ENCODE measurements around the gene GDF15. TPM values are rescaled to one million over a fixed set of nuclear protein-coding genes. Genes with fewer than 3 reads are reported as not detected.
"Not testable (repeated sequence)": the region's sequence is repeated elsewhere in the genome, so short reads cannot be mapped to it uniquely, and the experiment has no call there.

GDF15 gene
- total RNA-seq, 4 donors from 2014 or later: 0.57 to 0.89 (median 0.86) TPM; not detected in 1

GRCh38 chr19:18353378-18354005 lies 32.5 kb upstream of the GDF15 start:
- Histone ChIP-seq H3K4me1 (no peaks in the 10 kb centered on the region), H3K27me3 (no peaks in the 10 kb centered on the region), H3K9me3 (no peaks in the 10 kb centered on the region), H3K4me3 (no peak overlapping the region), H3K36me3 (peaks cover 22% of the 10 kb centered on the region), H3K27ac (no peak overlapping the region)
- no peak for DNase-seq (ENCODE audit: low spot score in 2 of 2)
- TF ChIP-seq POLR2AphosphoS5 (IDR thresholded peaks at IDR 0.05): no peak
- no peak for TF ChIP-seq POLR2A (IDR thresholded peaks at IDR 0.05)
- no peak for TF ChIP-seq EP300 (IDR thresholded peaks at IDR 0.05)
- TF ChIP-seq, protein P1, sequence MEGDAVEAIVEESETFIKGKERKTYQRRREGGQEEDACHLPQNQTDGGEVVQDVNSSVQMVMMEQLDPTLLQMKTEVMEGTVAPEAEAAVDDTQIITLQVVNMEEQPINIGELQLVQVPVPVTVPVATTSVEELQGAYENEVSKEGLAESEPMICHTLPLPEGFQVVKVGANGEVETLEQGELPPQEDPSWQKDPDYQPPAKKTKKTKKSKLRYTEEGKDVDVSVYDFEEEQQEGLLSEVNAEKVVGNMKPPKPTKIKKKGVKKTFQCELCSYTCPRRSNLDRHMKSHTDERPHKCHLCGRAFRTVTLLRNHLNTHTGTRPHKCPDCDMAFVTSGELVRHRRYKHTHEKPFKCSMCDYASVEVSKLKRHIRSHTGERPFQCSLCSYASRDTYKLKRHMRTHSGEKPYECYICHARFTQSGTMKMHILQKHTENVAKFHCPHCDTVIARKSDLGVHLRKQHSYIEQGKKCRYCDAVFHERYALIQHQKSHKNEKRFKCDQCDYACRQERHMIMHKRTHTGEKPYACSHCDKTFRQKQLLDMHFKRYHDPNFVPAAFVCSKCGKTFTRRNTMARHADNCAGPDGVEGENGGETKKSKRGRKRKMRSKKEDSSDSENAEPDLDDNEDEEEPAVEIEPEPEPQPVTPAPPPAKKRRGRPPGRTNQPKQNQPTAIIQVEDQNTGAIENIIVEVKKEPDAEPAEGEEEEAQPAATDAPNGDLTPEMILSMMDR (IDR thresholded peaks at IDR 0.05): no peak
- 93% methylated on average over 8 of the region's 8 CpGs for WGBS

DNA sequence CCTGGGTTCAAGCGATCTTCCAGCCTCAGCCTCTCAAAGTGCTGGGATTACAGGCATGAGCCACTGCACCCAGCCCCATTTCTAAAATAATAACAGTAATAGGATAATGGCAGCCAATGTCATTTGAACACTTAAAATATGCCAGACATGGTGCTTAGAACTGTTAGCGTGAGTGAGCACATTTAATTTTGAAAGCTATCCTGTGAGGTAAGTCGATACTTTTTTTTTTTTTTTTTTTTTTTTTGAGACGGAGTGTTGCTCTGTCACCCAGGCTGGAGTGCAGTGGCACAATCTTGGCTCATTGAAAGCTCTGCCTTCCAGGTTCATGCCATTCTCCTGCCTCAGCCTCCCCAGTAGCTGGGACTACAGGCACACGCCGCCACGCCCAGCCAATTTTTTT lies 31.2 kb upstream of the GDF15 start:
- peaks cover 30% of the 10 kb centered on the region for H3K36me3 ChIP-seq
- WGBS: 93% methylated on average over 7 of the region's 7 CpGs
- not testable (repeated sequence) for H3K27ac ChIP-seq; H3K4me3 ChIP-seq; H3K9me3 ChIP-seq; H3K27me3 ChIP-seq; DNase-seq (ENCODE audit: low spot score in 2 of 2); H3K4me1 ChIP-seq

- WGBS: 95% methylated on average over 3 of the region's 3 CpGs
- Histone ChIP-seq H3K4me3 (no peak overlapping the region), H3K27ac (no peak overlapping the region), H3K27me3 (no peaks in the 10 kb centered on the region), H3K9me3 (no peaks in the 10 kb centered on the region), H3K4me1 (no peaks in the 10 kb centered on the region), H3K36me3 (peaks cover 33% of the 10 kb centered on the region)
- TF ChIP-seq POLR2AphosphoS5 (IDR thresholded peaks at IDR 0.05) (no peak), EP300 (IDR thresholded peaks at IDR 0.05) (no peak), POLR2A (IDR thresholded peaks at IDR 0.05) (no peak)
- TF ChIP-seq, protein P1 (IDR thresholded peaks at IDR 0.05): no peak
- DNase-seq (ENCODE audit: low spot score in 2 of 2): no peak
These were observed 28.9 kb upstream of the GDF15 start for GRCh38 chr19:18357041-18357440.

- WGBS: 96% methylated on average over 8 of the region's 8 CpGs
- Histone ChIP-seq H3K9me3 (no peaks in the 10 kb centered on the region), H3K27ac (no peak overlapping the region), H3K4me3 (no peak overlapping the region), H3K27me3 (no peaks in the 10 kb centered on the region), H3K36me3 (peaks cover 25% of the 10 kb centered on the region), H3K4me1 (peaks cover 11% of the 10 kb centered on the region)
- TF ChIP-seq EP300 (IDR thresholded peaks at IDR 0.05) (no peak), POLR2AphosphoS5 (IDR thresholded peaks at IDR 0.05) (no peak), POLR2A (IDR thresholded peaks at IDR 0.05) (no peak)
- TF ChIP-seq, protein P1 (IDR thresholded peaks at IDR 0.05): no peak
- DNase-seq (ENCODE audit: low spot score in 2 of 2): no peak
These were observed 24.3 kb upstream of the GDF15 start for GRCh38 chr19:18361646-18362045.

- WGBS: 91% methylated on average over 15 of the region's 17 CpGs
- TF ChIP-seq, protein P1 (IDR thresholded peaks at IDR 0.05): no peak
- TF ChIP-seq EP300 (IDR thresholded peaks at IDR 0.05): no peak
- TF ChIP-seq POLR2A (IDR thresholded peaks at IDR 0.05): no peak
- no peak for TF ChIP-seq POLR2AphosphoS5 (IDR thresholded peaks at IDR 0.05)
These were observed 22.9 kb upstream of the GDF15 start for GRCh38 chr19:18362934-18363542.

More at GRCh38 chr19:18362934-18363542, 22.9 kb upstream of the GDF15 start:
- H3K36me3 ChIP-seq: peaks cover 11% of the 10 kb centered on the region
- no peak overlapping the region for H3K4me3 ChIP-seq
- H3K27me3 ChIP-seq: no peaks in the 10 kb centered on the region
- no peaks in the 10 kb centered on the region for H3K9me3 ChIP-seq
- no peak overlapping the region for H3K27ac ChIP-seq
- DNase-seq (ENCODE audit: low spot score in 2 of 2): no peak
- peaks cover 11% of the 10 kb centered on the region for H3K4me1 ChIP-seq
